Panc1 (cell line): ENCODE results near the gene KCNQ2. TPM values are rescaled to one million over a fixed set of nuclear protein-coding genes. Genes with fewer than 3 reads are reported as not detected.

Experiments used
- ATAC-seq: fragments of 200-7000 bp; cut with Tn5 transposase; 2 replicates; pipeline ENCODE4 v1.9.1; 2020; ENCODE audit warnings: mild to moderate bottlenecking, moderate library complexity
- BruUV-seq: library from RNA; stranded (reverse); fragments of 400-500 nt; replicated peaks from 2 replicates; lab custom pipeline; 2021; lab: Mats Ljungman, UMichigan
- CTCF ChIA-PET: fragments of 300-600 bp; sonication (Branson Sonifier 250); formaldehyde crosslinking; loops from one replicate; lab custom pipeline; 2022; ENCODE audit warnings: antibody characterized with exemption; lab: Charles Lee
- POLR2A ChIA-PET: fragments of 300-600 bp; sonication (Branson Sonifier 250); formaldehyde crosslinking; loops from one replicate; lab custom pipeline; 2022; ENCODE audit warnings: antibody characterized with exemption; lab: Charles Lee
- DNase-seq: peaks from one replicate; pipeline ENCODE4 v3.0.0-alpha.2; 2010; ENCODE audit warnings: low read depth, low spot score
- H3K27ac ChIP-seq: 2 replicates; pipeline ENCODE4 v1.5.1; 2011; ENCODE audit warnings: mild to moderate bottlenecking, low read length, inconsistent platforms
- H3K27me3 ChIP-seq: fragments of 200-500 bp; sonication (Bioruptor generic); 2 replicates; pipeline ENCODE4 v1.6.0; 2014; ENCODE audit warnings: low read length, inconsistent platforms; ENCODE audit not compliant: control insufficient read depth, insufficient read depth
- H3K36me3 ChIP-seq: fragments of 200-500 bp; sonication (Bioruptor generic); 2 replicates; pipeline ENCODE4 v1.5.1; 2014; ENCODE audit warnings: inconsistent platforms, mild to moderate bottlenecking, low read length, moderate library complexity; ENCODE audit not compliant: control insufficient read depth, insufficient read depth
- H3K4me1 ChIP-seq: 2 replicates; pipeline ENCODE4 v1.5.1; 2011; ENCODE audit warnings: inconsistent platforms, mild to moderate bottlenecking, low read length, moderate library complexity; ENCODE audit not compliant: control insufficient read depth, insufficient read depth
- H3K4me3 ChIP-seq, 2 experiments: 2 replicates each; pipeline ENCODE4 v1.5.1; 2011 to 2012; ENCODE audit warnings: low read depth in 2 of 2, low read length in 2 of 2, mild to moderate bottlenecking in 2 of 2, inconsistent platforms in 1 of 2, moderate library complexity in 1 of 2
- H3K9me3 ChIP-seq: fragments of 200-500 bp; sonication (Bioruptor generic); 2 replicates; pipeline ENCODE4 v1.5.1; 2014; ENCODE audit warnings: low read depth, mild to moderate bottlenecking, inconsistent platforms, low read length, moderate library complexity; ENCODE audit not compliant: control insufficient read depth, insufficient read depth
- POLR2AphosphoS5 ChIP-seq: IDR thresholded peaks from 2 replicates; pipeline ENCODE4 v1.6.1; 2012; ENCODE audit warnings: mild to moderate bottlenecking, low read depth, low read length, moderate library complexity
- SIN3A ChIP-seq: IDR thresholded peaks from 2 replicates; pipeline ENCODE4 v1.6.1; 2012; ENCODE audit warnings: low read depth, mild to moderate bottlenecking, low read length, moderate library complexity, borderline replicate concordance; ENCODE audit not compliant: insufficient read depth
- TCF7L2 ChIP-seq: IDR thresholded peaks from 2 replicates; pipeline ENCODE4 v1.6.1; 2011; ENCODE audit warnings: mild to moderate bottlenecking, low read depth, low read length, inconsistent platforms
- in situ Hi-C: cut with HindIII; loops from 2 replicates; pipeline ENCODE4 v1.10.0; 2016; ENCODE audit warnings: low sequenced_read_pairs, low pct_unique_long_range_greater_than_20kb
- intact Hi-C: fragments of 100-400 bp; cut with micrococcal nuclease; formaldehyde crosslinking; loops from one replicate; pipeline ENCODE4 v1.10.0; 2022; ENCODE audit not compliant: unreplicated experiment
- total RNA-seq: library from RNA; stranded (reverse); gene quantifications from one replicate; pipeline ENCODE4 v1.2.1, GENCODE V29; 2021; ENCODE audit not compliant: unreplicated experiment
- TF ChIP-seq, protein P1 (sequence below), 2 experiments: IDR thresholded peaks; 2 replicates each; pipeline ENCODE4 v1.6.1; 2011 to 2012; ENCODE audit warnings: low read depth in 2 of 2, control low read depth in 1 of 2, low read length in 1 of 2, mild to moderate bottlenecking in 1 of 2, moderate library complexity in 1 of 2; ENCODE audit not compliant: insufficient read depth in 1 of 2
- TF ChIP-seq, protein P2 (sequence below): fragments of 450-650 bp; IDR thresholded peaks from 2 replicates; pipeline ENCODE4 v1.5.1; 2017; ENCODE audit warnings: mild to moderate bottlenecking

Gene KCNQ2
- total RNA-seq, 1 experiment from 2014 or later: 19.4 TPM

DNA sequence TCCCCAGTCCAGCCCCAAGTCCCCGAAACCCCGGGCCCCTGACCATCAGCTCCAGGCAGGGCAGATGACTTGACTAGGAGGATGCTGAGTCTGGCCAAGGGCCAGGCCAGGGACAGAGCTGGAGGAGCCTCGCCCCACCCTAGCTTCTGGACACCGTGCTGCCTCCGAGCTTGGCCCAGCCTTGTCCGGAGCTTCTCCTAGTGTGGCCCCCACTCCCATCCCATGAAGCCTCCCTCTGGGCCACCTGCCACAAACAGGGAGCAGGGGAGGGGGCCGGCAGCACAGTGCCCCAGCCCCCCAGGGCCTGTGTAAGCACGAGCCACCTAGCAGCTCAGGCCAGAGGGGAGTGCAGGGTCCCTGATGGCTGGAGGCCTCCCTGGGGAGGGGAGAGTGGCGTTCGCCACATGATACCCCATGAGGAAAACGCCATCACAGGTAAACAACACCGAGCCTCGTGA lies 21.1 kb upstream of the KCNQ2 start:
- Histone ChIP-seq H3K27ac (no peak overlapping the region), H3K9me3 (no peaks in the 10 kb centered on the region), H3K4me3 (no peak overlapping the region), H3K27me3 (no peaks in the 10 kb centered on the region), H3K4me1 (peaks cover 16% of the 10 kb centered on the region), H3K36me3 (no peaks in the 10 kb centered on the region; the same call in 1 of the 2 replicates)
- intact Hi-C loops (no loop called here), in situ Hi-C loops (no loop called here)
- TF ChIP-seq, protein P1, sequence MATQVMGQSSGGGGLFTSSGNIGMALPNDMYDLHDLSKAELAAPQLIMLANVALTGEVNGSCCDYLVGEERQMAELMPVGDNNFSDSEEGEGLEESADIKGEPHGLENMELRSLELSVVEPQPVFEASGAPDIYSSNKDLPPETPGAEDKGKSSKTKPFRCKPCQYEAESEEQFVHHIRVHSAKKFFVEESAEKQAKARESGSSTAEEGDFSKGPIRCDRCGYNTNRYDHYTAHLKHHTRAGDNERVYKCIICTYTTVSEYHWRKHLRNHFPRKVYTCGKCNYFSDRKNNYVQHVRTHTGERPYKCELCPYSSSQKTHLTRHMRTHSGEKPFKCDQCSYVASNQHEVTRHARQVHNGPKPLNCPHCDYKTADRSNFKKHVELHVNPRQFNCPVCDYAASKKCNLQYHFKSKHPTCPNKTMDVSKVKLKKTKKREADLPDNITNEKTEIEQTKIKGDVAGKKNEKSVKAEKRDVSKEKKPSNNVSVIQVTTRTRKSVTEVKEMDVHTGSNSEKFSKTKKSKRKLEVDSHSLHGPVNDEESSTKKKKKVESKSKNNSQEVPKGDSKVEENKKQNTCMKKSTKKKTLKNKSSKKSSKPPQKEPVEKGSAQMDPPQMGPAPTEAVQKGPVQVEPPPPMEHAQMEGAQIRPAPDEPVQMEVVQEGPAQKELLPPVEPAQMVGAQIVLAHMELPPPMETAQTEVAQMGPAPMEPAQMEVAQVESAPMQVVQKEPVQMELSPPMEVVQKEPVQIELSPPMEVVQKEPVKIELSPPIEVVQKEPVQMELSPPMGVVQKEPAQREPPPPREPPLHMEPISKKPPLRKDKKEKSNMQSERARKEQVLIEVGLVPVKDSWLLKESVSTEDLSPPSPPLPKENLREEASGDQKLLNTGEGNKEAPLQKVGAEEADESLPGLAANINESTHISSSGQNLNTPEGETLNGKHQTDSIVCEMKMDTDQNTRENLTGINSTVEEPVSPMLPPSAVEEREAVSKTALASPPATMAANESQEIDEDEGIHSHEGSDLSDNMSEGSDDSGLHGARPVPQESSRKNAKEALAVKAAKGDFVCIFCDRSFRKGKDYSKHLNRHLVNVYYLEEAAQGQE (IDR thresholded peaks at IDR 0.05; ENCODE audit: insufficient read depth in 1 of 2, low read depth in 2 of 2, low read length in 1 of 2): no peak
- TF ChIP-seq SIN3A: no peak
- no peak; the same call in 1 of the 2 replicates for TF ChIP-seq POLR2AphosphoS5
- no peak for TF ChIP-seq TCF7L2
- TF ChIP-seq, protein P2, sequence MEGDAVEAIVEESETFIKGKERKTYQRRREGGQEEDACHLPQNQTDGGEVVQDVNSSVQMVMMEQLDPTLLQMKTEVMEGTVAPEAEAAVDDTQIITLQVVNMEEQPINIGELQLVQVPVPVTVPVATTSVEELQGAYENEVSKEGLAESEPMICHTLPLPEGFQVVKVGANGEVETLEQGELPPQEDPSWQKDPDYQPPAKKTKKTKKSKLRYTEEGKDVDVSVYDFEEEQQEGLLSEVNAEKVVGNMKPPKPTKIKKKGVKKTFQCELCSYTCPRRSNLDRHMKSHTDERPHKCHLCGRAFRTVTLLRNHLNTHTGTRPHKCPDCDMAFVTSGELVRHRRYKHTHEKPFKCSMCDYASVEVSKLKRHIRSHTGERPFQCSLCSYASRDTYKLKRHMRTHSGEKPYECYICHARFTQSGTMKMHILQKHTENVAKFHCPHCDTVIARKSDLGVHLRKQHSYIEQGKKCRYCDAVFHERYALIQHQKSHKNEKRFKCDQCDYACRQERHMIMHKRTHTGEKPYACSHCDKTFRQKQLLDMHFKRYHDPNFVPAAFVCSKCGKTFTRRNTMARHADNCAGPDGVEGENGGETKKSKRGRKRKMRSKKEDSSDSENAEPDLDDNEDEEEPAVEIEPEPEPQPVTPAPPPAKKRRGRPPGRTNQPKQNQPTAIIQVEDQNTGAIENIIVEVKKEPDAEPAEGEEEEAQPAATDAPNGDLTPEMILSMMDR: no peak
- no TSS peak for BruUV-seq
- POLR2A ChIA-PET: no interaction called here
- DNase-seq (no peak), ATAC-seq (no peak)
- CTCF ChIA-PET: no interaction called here

DNA sequence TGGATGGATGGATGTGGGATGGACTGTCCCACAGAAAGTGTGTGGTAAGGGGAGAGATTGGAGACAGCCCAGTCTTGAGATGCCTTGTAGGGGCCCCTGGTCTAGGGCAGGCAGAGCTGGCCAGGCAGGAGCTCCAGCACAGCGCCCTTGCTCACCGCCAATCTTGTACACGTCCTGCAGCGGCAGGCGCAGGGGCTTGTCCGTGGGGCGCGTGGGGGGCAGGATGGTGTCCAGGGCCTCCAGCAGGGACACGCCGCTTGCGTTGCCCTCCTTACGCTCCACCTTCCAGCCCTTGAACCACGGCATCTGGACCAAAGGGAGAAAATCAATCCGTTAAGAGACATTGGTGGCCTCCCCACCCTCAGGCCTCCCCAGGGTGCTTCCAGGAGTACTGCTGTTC lies 20.5 kb upstream of the KCNQ2 start:
- ChIA-PET POLR2A (no interaction called here), CTCF (no interaction called here)
- intact Hi-C loops (no loop called here), in situ Hi-C loops (no loop called here)
- Histone ChIP-seq H3K27me3 (no peaks in the 10 kb centered on the region), H3K36me3 (no peaks in the 10 kb centered on the region), H3K27ac (no peak overlapping the region), H3K4me3 (no peak overlapping the region), H3K9me3 (no peaks in the 10 kb centered on the region), H3K4me1 (peaks cover 16% of the 10 kb centered on the region)
- DNase-seq: no peak
- TF ChIP-seq POLR2AphosphoS5: no peak
- no peak for ATAC-seq
- no TSS peak for BruUV-seq

DNA sequence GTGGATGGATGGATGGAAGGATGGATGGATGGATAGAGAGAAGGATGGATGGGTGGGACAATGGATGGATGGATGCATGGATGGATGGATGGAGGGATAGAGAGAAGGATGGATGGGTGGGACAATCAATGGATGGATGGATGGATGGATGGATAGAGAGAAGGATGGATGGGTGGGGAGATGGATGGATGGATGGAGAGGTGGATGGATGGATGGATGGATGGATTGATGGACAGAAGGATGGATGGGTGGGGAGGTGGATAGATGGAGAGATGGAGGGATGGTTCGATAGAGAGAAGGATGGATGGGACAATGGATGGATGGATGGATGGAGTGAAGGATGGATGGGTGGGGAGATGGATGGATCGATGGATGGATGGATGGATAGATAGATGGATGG lies 20.1 kb upstream of the KCNQ2 start:
- DNase-seq (no peak), ATAC-seq (no peak)
- H3K4me1 ChIP-seq: peaks cover 12% of the 10 kb centered on the region
- in situ Hi-C loops (no loop called here), intact Hi-C loops (no loop called here)
- H3K9me3 ChIP-seq: no peaks in the 10 kb centered on the region
- BruUV-seq: no TSS peak
- no peak overlapping the region for H3K4me3 ChIP-seq
- H3K36me3 ChIP-seq: no peaks in the 10 kb centered on the region
- H3K27ac ChIP-seq: no peak overlapping the region
- ChIA-PET POLR2A (no interaction called here), CTCF (no interaction called here)
- H3K27me3 ChIP-seq: no peaks in the 10 kb centered on the region
- TF ChIP-seq SIN3A (no peak), TCF7L2 (no peak), POLR2AphosphoS5 (no peak)
- TF ChIP-seq, protein P1 (IDR thresholded peaks at IDR 0.05; ENCODE audit: insufficient read depth in 1 of 2, low read depth in 2 of 2, low read length in 1 of 2): no peak
- TF ChIP-seq, protein P2: no peak
